Loucy (cell line): Measurements from ENCODE around the gene FGGY.

Source experiments
- CTCF ChIP-seq: fragments of 200-600 bp; sonication (generic); conservative IDR thresholded peaks from 2 replicates; pipeline ENCODE4 v1.5.1; 2014; ENCODE audit warnings: mild to moderate bottlenecking, antibody characterized with exemption, low read length
- EZH2phosphoT487 ChIP-seq: fragments of 200-600 bp; IDR thresholded peaks from 2 replicates; pipeline ENCODE4 v1.6.1; 2018; ENCODE audit warnings: antibody characterized with exemption, mild to moderate bottlenecking, moderate library complexity, borderline replicate concordance

- no peak for TF ChIP-seq CTCF
- TF ChIP-seq EZH2phosphoT487 = no peak
These were observed 296.0 kb downstream of the FGGY start for GRCh38 chr1:59592924-59593323.
